Measurements from ENCODE around the gene KLHL29.

DNA sequence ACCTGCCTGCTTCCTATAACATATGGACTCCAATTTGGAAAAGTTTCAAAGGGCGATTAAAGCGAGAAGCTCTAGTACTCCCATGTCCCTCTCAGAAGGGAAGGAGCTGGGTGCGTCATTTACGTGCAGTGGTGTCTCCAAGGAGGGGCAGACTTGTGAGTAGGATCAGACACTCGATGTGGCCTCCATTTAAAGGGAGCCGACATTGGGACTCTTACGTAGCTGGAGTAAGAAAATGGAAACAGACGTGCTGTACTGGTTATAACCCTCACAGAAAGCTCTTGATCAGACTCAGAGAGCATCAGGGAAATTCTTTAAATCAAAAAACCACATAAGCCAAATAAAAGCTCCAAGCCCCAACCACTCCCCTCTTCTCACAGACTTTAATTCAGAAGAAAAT is 198.5 kb downstream of the KLHL29 start:
- no peak for TF ChIP-seq POLR2A (IDR thresholded peaks at IDR 0.05)
- TF ChIP-seq, protein P1, sequence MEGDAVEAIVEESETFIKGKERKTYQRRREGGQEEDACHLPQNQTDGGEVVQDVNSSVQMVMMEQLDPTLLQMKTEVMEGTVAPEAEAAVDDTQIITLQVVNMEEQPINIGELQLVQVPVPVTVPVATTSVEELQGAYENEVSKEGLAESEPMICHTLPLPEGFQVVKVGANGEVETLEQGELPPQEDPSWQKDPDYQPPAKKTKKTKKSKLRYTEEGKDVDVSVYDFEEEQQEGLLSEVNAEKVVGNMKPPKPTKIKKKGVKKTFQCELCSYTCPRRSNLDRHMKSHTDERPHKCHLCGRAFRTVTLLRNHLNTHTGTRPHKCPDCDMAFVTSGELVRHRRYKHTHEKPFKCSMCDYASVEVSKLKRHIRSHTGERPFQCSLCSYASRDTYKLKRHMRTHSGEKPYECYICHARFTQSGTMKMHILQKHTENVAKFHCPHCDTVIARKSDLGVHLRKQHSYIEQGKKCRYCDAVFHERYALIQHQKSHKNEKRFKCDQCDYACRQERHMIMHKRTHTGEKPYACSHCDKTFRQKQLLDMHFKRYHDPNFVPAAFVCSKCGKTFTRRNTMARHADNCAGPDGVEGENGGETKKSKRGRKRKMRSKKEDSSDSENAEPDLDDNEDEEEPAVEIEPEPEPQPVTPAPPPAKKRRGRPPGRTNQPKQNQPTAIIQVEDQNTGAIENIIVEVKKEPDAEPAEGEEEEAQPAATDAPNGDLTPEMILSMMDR (IDR thresholded peaks at IDR 0.05), result no peak
